ENCODE data around the gene GON7.
"Not testable (repeated sequence)": the region's sequence is repeated elsewhere in the genome, so short reads cannot be mapped to it uniquely, and the experiment has no call there.

The GON7 gene, protein sequence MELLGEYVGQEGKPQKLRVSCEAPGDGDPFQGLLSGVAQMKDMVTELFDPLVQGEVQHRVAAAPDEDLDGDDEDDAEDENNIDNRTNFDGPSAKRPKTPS

DNA sequence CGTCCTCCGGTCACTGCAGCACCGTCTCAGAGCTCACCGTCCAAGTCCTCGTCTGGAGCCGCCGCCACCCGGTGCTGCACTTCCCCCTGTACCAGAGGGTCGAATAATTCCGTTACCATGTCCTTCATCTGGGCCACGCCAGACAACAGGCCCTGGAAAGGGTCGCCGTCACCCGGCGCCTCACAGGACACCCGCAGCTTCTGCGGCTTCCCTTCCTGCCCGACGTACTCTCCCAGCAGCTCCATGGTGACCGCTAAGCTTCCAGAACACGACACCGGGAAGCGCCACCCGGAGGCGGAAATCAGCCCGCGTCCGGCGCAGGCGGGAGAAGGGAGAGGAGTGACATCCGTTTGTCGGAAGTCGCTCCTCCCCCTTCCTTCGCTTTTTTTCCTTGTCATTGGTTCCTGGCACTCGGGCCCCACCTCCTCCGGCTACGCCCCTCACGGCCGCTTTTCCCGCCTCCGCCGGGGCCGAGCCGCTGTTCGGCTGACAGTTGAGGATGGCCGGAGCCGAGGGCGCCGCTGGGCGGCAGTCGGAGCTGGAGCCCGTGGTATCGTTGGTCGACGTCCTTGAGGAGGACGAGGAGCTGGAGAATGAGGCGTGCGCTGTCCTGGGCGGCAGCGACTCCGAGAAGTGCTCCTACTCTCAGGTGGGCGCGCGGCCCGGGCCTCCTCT lies at the start of gene GON7, which contains the start of gene UBR7:
TSS of gene GON7 (minus strand) at position 273 of the 675 bp plus-strand sequence. CDS start at position 245, 28 bp downstream.
TSS of gene UBR7 (plus strand) at position 464 of the 675 bp plus-strand sequence. CDS start at position 500, 36 bp downstream.
- Mint-ChIP-seq H3K4me1 (ENCODE audit: low read depth) (peaks cover 56% of the 10 kb centered on the region), H3K4me3 (peak within 1 kb of the TSS; percentile 95), H3K9me3 (no peaks in the 10 kb centered on the region), H3K27ac (peak within 1 kb of the TSS; percentile 94), H3K36me3 (ENCODE audit: low read depth) (peaks cover 38% of the 10 kb centered on the region), H3K27me3 (no peaks in the 10 kb centered on the region)

DNA sequence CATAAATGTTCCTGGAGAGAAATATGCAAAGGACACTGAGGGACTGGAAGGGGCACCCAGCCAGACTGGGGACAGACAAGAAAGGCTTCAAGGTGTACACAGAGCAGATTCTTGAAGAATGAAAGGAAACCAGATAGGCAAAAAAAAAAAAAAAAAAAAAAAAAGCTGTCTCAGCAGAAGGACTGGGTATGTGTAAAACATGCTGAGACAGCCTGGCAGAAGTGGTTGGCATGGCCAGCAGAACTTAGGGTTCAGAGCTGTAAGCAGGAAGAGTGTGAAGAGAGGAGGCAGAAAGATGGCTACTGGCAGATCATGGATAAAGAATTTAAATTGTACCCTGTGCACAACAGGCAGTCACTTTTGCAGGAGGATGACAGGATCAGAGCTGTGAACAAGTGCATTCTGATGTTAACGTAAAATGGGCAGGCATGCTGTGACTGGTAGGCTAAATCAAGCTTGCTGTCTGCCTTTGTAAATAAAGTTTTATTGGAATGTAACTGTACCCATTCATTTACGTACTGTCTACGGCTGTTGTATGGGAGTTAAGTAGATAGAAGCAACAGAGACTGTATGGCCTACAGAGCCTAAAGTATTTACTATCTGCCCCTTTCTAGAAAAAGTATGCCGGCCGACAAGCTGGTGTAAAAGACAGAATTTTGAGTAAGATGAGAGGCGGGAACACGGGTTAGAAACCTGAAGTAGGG lies 42.4 kb upstream of the GON7 start:
- H3K36me3 Mint-ChIP-seq (ENCODE audit: low read depth), result peaks cover 37% of the 10 kb centered on the region
- H3K4me1 Mint-ChIP-seq (ENCODE audit: low read depth), result no peaks in the 10 kb centered on the region
- H3K27me3 Mint-ChIP-seq, result no peaks in the 10 kb centered on the region
- no peak overlapping the region for H3K27ac Mint-ChIP-seq
- no peaks in the 10 kb centered on the region for H3K9me3 Mint-ChIP-seq
- no peak overlapping the region for H3K4me3 Mint-ChIP-seq

DNA sequence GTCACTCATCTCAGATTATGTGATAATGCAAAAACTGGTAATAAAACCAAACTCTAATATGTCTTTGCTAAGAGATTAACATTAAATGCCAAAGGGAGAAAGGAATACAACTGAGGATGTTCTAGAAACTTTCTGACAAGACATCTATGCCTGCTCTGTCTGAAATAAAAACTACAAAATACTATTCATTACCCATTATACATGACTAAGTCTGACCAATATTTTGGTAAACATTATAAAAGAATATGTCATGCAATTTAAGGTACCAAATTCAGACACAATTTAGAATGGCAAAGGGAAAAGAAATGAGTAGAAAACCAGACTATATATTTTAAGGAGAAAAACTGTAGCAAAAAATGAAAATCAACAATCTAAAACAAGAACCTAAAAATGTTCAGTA lies 39.7 kb upstream of the GON7 start:
- H3K9me3 Mint-ChIP-seq, result no peaks in the 10 kb centered on the region
- no peak overlapping the region for H3K4me3 Mint-ChIP-seq
- no peaks in the 10 kb centered on the region for H3K4me1 Mint-ChIP-seq (ENCODE audit: low read depth)
- H3K27me3 Mint-ChIP-seq, result no peaks in the 10 kb centered on the region
- no peak overlapping the region for H3K27ac Mint-ChIP-seq
- H3K36me3 Mint-ChIP-seq (ENCODE audit: low read depth), result peaks cover 52% of the 10 kb centered on the region

DNA sequence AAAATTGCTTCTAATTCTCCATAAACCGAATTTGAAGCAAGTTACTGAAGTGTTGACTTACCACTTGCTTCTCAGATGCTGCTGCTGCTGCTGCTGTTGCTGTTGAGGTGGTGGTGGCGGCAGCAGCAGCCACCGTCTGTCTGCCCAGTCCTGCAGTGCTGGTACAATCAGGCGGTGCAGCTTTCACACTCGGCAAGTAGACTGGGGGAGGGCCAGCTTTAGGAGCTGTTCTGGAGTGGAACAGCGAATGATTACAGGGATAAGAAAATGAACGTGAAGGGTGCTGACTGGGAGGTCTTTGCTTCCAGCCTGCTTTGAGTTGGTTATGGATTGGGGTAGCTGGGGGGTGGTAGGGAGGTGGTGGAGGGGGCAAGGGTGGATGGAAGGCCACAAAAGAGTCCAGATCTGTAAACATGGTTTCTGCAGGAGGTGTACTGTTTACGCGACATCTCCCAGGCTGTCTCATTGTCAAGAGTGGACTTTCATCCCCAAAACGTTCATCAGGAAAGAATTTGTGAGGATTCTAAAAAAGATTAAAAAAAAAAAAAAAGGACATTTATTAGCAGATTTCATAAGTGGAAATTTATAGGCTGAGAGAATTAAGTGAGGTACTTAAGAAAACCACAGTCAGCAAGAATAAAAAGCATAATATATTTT lies 39.0 kb upstream of the GON7 start:
- Mint-ChIP-seq H3K27ac (no peak overlapping the region), H3K9me3 (no peaks in the 10 kb centered on the region), H3K4me3 (no peak overlapping the region), H3K27me3 (no peaks in the 10 kb centered on the region), H3K36me3 (ENCODE audit: low read depth) (peaks cover 53% of the 10 kb centered on the region), H3K4me1 (ENCODE audit: low read depth) (no peaks in the 10 kb centered on the region)

DNA sequence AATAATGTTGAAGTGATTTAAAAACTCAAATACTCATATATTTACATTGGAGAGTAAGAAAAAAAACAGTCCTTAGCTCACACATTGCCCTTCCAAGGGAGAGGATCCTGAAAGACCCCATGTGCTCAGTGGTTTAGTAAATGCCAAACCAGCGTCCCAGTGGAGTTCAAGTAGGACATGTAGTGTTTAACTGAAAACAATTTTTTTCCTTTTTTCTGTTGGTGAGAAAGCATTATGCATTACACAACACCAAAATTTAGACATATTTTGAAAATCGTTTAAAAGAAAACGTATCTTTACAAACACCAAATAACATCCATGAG lies 33.8 kb upstream of the GON7 start:
- Mint-ChIP-seq H3K27ac (no peak overlapping the region), H3K36me3 (ENCODE audit: low read depth) (peaks cover 34% of the 10 kb centered on the region), H3K4me1 (ENCODE audit: low read depth) (peaks cover 6% of the 10 kb centered on the region), H3K27me3 (no peaks in the 10 kb centered on the region), H3K4me3 (no peak overlapping the region), H3K9me3 (no peaks in the 10 kb centered on the region)

DNA sequence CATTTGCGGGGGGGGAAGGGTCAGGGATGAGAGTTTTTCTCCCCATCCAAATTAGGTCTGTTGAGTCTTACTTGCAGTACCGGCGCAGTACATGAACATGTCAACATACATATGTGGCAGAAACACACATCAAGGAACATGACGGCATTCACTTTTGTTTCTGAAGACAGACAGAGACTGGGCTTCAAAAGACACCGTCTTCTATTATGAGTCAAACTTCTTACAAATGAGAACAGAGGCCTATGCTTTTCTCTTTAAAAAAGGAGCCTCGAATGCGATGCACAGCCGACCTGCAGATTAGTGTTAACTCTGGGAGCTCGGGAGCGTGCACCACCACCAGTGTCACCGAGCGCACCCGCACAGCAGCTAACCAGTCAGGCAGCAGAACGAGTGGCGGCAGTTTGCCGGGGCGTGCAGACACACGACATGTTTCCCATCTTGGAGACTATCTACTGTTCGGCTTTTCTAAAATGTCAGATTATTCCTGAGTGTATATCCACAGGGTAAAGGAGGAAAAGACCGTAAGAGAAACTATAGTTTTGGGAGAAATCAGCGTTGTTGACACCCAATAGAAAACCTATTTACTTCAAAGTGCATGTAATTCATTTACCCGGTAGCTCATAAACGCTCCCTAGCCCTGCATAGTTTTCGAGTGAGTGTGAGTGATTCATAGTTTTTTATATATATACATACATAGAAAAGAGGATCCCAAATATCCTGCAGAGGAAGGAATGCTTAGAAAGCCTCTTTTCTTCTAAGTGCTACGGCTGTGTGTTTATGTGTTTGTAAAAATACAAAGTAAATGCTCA lies 33.2 kb upstream of the GON7 start:
- Mint-ChIP-seq H3K27me3 (no peaks in the 10 kb centered on the region), H3K36me3 (ENCODE audit: low read depth) (peaks cover 28% of the 10 kb centered on the region), H3K4me1 (ENCODE audit: low read depth) (peaks cover 6% of the 10 kb centered on the region), H3K4me3 (no peak overlapping the region), H3K9me3 (no peaks in the 10 kb centered on the region), H3K27ac (no peak overlapping the region)

DNA sequence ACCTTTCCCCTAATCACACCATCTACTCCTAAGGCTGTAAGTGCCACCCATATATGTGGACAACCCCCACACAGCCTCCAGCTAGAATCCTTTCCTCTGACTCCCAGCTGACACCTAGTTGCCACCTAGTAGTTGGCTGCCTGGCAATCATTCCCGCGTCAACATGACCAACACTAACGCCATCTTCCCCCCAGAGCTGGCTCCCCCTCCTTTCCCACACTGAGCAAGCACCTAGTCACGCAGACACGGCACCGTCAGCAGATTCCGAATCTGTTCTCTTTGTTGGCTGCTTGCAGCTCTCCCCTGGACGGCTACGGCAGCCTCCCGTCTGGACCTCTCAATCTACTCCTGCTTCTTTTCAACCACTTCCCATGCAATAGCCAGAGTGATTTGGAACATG lies 27.9 kb upstream of the GON7 start:
- no peaks in the 10 kb centered on the region for H3K9me3 Mint-ChIP-seq
- no peak overlapping the region for H3K27ac Mint-ChIP-seq
- H3K36me3 Mint-ChIP-seq (ENCODE audit: low read depth), result no peaks in the 10 kb centered on the region
- peaks cover 15% of the 10 kb centered on the region for H3K4me1 Mint-ChIP-seq (ENCODE audit: low read depth)
- no peak overlapping the region for H3K4me3 Mint-ChIP-seq
- no peaks in the 10 kb centered on the region for H3K27me3 Mint-ChIP-seq

DNA sequence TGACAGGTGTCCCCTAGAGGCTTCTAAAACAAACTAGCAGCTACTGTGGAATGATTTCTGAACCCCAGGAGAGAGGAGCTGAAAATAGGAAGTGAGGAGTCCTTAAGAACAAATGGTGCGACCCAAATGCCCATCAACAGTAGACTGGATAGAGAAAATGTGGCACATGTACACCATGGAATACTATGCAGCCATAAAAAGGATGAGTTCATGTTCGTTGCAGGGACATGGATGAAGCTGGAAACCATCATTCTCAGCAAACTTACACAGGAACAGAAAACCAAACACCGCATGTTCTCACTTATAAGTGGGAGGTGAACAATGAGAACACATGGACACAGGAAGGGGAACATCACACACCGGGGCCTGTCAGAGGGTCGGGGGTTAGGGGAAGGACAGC lies 26.2 kb upstream of the GON7 start:
- H3K4me1 Mint-ChIP-seq (ENCODE audit: low read depth), result peaks cover 15% of the 10 kb centered on the region
- not testable (repeated sequence) for H3K27ac Mint-ChIP-seq

DNA sequence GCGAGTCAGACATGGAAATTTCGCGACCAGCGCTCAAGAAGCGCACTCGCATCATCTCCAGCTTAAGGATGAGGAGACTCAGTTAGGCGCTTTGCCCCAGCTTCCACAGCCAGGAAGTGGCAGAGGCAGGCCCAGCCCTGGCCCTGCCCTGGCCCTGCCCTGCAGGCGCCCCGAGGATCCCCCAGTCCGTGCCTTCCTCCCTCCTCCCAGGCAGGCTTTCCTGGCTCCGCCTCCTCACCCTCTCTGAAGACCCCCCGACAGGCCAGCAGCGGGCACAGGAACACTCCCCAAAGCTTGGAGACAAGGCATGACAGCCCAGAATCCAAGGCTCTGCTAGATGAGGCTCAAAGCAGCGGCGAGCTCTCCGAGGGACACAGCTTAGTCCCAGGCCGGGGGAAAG lies 25.3 kb upstream of the GON7 start:
- Mint-ChIP-seq H3K9me3 (no peaks in the 10 kb centered on the region), H3K4me1 (ENCODE audit: low read depth) (peaks cover 11% of the 10 kb centered on the region), H3K4me3 (no peak overlapping the region), H3K27me3 (no peaks in the 10 kb centered on the region), H3K36me3 (ENCODE audit: low read depth) (peaks cover 18% of the 10 kb centered on the region), H3K27ac (no peak overlapping the region)

More for the DNA sequence above, 26.2 kb upstream of the GON7 start:
- not testable (repeated sequence) for H3K9me3 Mint-ChIP-seq; H3K27me3 Mint-ChIP-seq; H3K4me3 Mint-ChIP-seq; H3K36me3 Mint-ChIP-seq (ENCODE audit: low read depth)

DNA sequence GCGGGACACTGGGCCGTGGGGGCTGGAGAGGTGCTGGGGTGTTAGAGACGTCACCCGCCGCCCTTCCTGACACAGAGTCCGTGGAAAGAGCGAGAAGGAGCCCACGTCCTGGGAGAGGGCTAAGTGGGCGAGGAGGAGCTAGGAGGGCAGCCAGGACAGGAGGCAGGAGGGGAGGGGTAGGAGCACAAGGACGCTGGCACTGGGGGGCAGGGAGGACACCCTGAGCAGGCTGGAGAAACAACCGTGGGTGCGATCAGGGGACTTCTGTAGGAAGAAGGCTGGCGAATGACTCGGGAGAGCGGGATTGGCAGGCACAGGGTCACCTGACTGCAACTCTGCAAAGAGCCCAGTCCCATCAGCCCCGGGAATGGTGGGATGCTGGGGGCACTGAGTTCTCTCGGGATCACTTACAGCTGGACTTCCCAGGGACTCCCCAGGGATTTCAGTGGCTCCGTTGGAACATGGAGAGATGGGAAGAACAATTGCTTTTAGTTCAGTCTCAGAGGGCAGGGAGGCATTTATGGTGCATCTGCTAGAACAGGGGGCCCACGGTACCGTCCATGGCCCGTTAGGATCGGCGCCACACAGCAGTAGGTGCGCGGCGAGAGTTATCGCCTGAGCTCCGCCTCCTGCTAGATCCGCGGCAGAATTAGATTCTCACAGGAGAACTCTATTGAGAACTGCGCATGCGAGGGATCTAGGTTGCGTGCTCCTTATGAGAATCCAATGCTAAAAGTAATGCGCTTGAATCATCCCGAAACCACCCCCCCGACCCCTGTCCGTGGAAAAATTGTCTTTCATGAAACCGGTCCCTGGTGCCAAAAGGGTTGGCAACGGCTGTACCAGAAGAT lies 24.5 kb upstream of the GON7 start:
- H3K27me3 Mint-ChIP-seq, result no peaks in the 10 kb centered on the region
- H3K36me3 Mint-ChIP-seq (ENCODE audit: low read depth), result peaks cover 23% of the 10 kb centered on the region
- H3K4me3 Mint-ChIP-seq, result peak overlapping the region; percentile 64
- H3K4me1 Mint-ChIP-seq (ENCODE audit: low read depth), result peaks cover 9% of the 10 kb centered on the region
- no peaks in the 10 kb centered on the region for H3K9me3 Mint-ChIP-seq
- H3K27ac Mint-ChIP-seq, result no peak overlapping the region

DNA sequence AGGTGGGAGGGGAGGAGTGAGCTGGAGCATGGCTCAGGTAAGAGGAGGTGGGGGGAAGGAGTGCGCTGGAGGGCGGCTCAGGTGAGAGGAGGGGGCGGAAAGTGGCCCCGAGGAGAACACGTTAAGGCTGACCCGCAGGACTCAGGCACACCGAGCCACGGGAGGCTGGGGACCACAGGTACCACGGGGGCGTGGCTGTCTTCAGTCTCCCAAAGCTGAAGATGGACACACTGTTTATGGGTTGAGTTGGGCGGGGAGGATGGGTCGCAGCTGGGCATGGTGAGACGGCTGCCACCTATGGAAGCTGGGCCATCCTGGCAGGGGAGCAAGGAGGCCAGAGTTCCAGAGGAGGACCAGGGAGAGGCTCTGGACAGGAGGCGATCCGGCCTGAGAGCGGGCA lies 23.7 kb upstream of the GON7 start:
- Mint-ChIP-seq H3K4me3 (peak overlapping the region; percentile 64), H3K4me1 (ENCODE audit: low read depth) (peaks cover 9% of the 10 kb centered on the region), H3K27ac (no peak overlapping the region), H3K9me3 (no peaks in the 10 kb centered on the region), H3K36me3 (ENCODE audit: low read depth) (peaks cover 31% of the 10 kb centered on the region), H3K27me3 (no peaks in the 10 kb centered on the region)

DNA sequence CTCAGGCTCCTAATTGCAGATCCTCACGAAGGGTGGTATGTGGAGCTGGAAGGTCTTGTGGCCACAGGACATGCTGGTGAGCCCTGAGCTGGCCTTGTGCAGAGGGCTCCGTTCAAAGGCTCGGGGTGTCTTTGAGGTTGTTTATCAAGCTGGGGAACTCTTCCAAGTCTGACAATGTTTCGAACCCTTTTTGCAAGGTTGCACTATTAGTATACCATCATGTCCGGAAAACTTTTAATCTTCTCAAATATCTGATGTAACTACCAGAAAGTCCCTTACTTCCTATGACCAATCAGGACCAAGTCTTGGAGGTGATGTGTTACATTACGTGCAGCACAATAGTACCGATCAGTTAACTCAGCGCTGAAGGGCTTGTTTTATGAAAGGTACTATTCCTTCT lies 21.7 kb upstream of the GON7 start:
- Mint-ChIP-seq H3K27ac (no peak overlapping the region), H3K4me3 (no peak overlapping the region), H3K36me3 (ENCODE audit: low read depth) (peaks cover 45% of the 10 kb centered on the region), H3K4me1 (ENCODE audit: low read depth) (peaks cover 9% of the 10 kb centered on the region), H3K9me3 (no peaks in the 10 kb centered on the region), H3K27me3 (no peaks in the 10 kb centered on the region)

DNA sequence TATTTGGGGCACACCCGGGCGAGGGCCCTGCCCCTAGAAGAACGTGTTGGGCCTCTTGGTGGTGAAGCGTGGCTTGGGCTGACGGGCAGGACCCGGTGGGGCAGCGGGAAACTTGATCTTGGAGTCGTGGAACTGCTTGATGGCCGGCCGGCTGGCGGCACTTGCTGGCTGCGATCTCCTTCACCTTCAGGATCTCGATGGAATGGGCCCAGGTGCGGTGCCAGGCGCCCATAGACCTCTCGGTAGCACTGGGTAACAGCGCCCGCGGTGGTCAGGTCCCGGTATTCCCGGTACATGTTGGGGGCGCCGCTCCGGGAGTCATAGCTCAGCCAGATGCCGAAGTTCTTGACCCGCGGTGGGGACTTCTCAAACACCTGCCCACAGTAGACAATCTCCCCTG lies 16.7 kb upstream of the GON7 start:
- Mint-ChIP-seq H3K9me3 (no peaks in the 10 kb centered on the region), H3K4me3 (no peak overlapping the region), H3K4me1 (ENCODE audit: low read depth) (peaks cover 10% of the 10 kb centered on the region), H3K36me3 (ENCODE audit: low read depth) (peaks cover 71% of the 10 kb centered on the region), H3K27ac (no peak overlapping the region), H3K27me3 (no peaks in the 10 kb centered on the region)

DNA sequence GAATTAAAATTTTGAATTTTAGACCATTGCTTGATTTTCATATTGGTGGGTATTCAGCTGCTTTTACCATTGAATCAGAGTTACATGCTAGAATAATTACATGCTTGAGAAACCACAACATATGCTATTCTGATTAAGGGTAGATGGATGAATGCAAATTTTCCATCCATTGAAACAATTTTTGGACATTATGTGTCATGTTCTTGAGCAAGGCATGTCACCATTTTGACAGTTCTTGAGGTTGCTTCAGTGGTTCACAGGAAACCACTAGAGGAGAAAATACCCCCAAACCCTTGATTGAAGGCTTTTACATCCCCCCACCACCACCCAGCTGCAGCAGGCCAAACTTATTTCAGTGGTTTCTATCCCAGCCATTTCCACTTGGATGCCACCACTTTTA lies 13.6 kb upstream of the GON7 start:
- Mint-ChIP-seq H3K27me3 (no peaks in the 10 kb centered on the region), H3K9me3 (no peaks in the 10 kb centered on the region), H3K4me3 (no peak overlapping the region), H3K27ac (no peak overlapping the region), H3K4me1 (ENCODE audit: low read depth) (peaks cover 10% of the 10 kb centered on the region), H3K36me3 (ENCODE audit: low read depth) (peaks cover 67% of the 10 kb centered on the region)

All from stimulated activated naive CD8-positive, alpha-beta T cell treated with anti-CD3 and anti-CD28 coated beads, Interleukin-15, Interleukin-2, amounts not matched to agents 100 ng/mL and 50 ng/mL, for 24 hours (primary cell).